Activated CD4-positive, alpha-beta T cell treated with anti-CD3 and anti-CD28 coated beads, Interleukin-10, Interleukin-2, amounts not matched to agents 100 ng/mL and 50 ng/mL, durations not matched to agents 16 hours and 8 hours (primary cell): ENCODE data around the gene KIAA0825.

Experiments
- DNase-seq: peaks from one replicate; pipeline ENCODE4 v3.0.0-alpha.2; 2020

The KIAA0825 gene

GRCh38 chr5:94283093-94283492 is 335.3 kb downstream of the KIAA0825 start:
- DNase-seq = no peak

- no peak for DNase-seq
Measured at GRCh38 chr5:94281236-94281801, 337.1 kb downstream of the KIAA0825 start.

GRCh38 chr5:94276751-94277150 is 341.7 kb downstream of the KIAA0825 start:
- no peak for DNase-seq

GRCh38 chr5:94276048-94276447 is 342.4 kb downstream of the KIAA0825 start:
- no peak for DNase-seq

GRCh38 chr5:94274707-94275106 is 343.7 kb downstream of the KIAA0825 start:
- no peak for DNase-seq

- no peak for DNase-seq
Measured at GRCh38 chr5:94268226-94268625, 350.2 kb downstream of the KIAA0825 start.

GRCh38 chr5:94267350-94267899 is 351.0 kb downstream of the KIAA0825 start:
- no peak for DNase-seq

- no peak for DNase-seq
Measured at GRCh38 chr5:94266170-94266569, 352.2 kb downstream of the KIAA0825 start.

- DNase-seq = peak; percentile 44
Measured at GRCh38 chr5:94263068-94263467, 355.3 kb downstream of the KIAA0825 start.

- no peak for DNase-seq
Measured at GRCh38 chr5:94260096-94260495, 358.3 kb downstream of the KIAA0825 start.

- DNase-seq = no peak
Measured at GRCh38 chr5:94254214-94254613, 364.2 kb downstream of the KIAA0825 start.

- DNase-seq = no peak
Measured at GRCh38 chr5:94250985-94251384, 367.4 kb downstream of the KIAA0825 start.

GRCh38 chr5:94249430-94249829 is 369.0 kb downstream of the KIAA0825 start:
- DNase-seq = no peak

GRCh38 chr5:94248175-94248875 is 370.1 kb downstream of the KIAA0825 start:
- DNase-seq = no peak

GRCh38 chr5:94245608-94246007 is 372.8 kb downstream of the KIAA0825 start:
- DNase-seq = peak; percentile 17

GRCh38 chr5:94244921-94245320 is 373.5 kb downstream of the KIAA0825 start:
- no peak for DNase-seq

- DNase-seq = no peak
Measured at GRCh38 chr5:94243612-94244011, 374.8 kb downstream of the KIAA0825 start.

- no peak for DNase-seq
Measured at GRCh38 chr5:94240993-94241651, 377.3 kb downstream of the KIAA0825 start.

GRCh38 chr5:94240596-94240992 is 377.8 kb downstream of the KIAA0825 start:
- no peak for DNase-seq

- no peak for DNase-seq
Measured at GRCh38 chr5:94240134-94240533, 378.3 kb downstream of the KIAA0825 start.

- no peak for DNase-seq
Measured at GRCh38 chr5:94239266-94239665, 379.1 kb downstream of the KIAA0825 start.

- no peak for DNase-seq
Measured at GRCh38 chr5:94234987-94235386, 383.4 kb downstream of the KIAA0825 start.

- no peak for DNase-seq
Measured at GRCh38 chr5:94228791-94229190, 389.6 kb downstream of the KIAA0825 start.

- peak; percentile 37 for DNase-seq
Measured at GRCh38 chr5:94223235-94223634, 395.2 kb downstream of the KIAA0825 start.
